Measurements from ENCODE around the gene P3H3.
"Not testable (repeated sequence)": the region's sequence is repeated elsewhere in the genome, so short reads cannot be mapped to it uniquely, and the experiment has no call there.

P3H3 gene

GRCh38 chr12:6843118-6843902, 15.1 kb downstream of the P3H3 start:
- DNase-seq (ENCODE audit: low read depth, low spot score), result no peak

- no peak for DNase-seq (ENCODE audit: low read depth, low spot score)
Measured at GRCh38 chr12:6845395-6845794, 17.2 kb downstream of the P3H3 start.

- no peak for DNase-seq (ENCODE audit: low read depth, low spot score)
Measured at GRCh38 chr12:6846316-6846869, 18.2 kb downstream of the P3H3 start.

- DNase-seq (ENCODE audit: low read depth, low spot score), result no peak
Measured at GRCh38 chr12:6847676-6848075, 19.5 kb downstream of the P3H3 start.

GRCh38 chr12:6849427-6849826, 21.2 kb downstream of the P3H3 start:
- no peak for DNase-seq (ENCODE audit: low read depth, low spot score)

GRCh38 chr12:6849976-6850560, 21.9 kb downstream of the P3H3 start:
- no peak for DNase-seq (ENCODE audit: low read depth, low spot score)

- DNase-seq (ENCODE audit: low read depth, low spot score), result no peak
Measured at GRCh38 chr12:6850796-6851152, 22.6 kb downstream of the P3H3 start.

GRCh38 chr12:6851153-6851920, 23.1 kb downstream of the P3H3 start, which contains the start of gene CDCA3:
Gene CDCA3, minus strand, starts transcription at chr12:6851286. Its CDS starts 334 bp downstream, at chr12:6850952.
- DNase-seq (ENCODE audit: low read depth, low spot score), result peak; percentile 92

GRCh38 chr12:6851921-6852650, 23.9 kb downstream of the P3H3 start, which contains the start of gene USP5:
Gene USP5, plus strand, starts transcription at chr12:6852150. Its CDS starts 30 bp downstream, at chr12:6852180.
- peak; percentile 99 for DNase-seq (ENCODE audit: low read depth, low spot score)

GRCh38 chr12:6852651-6853354, 24.6 kb downstream of the P3H3 start:
- no peak for DNase-seq (ENCODE audit: low read depth, low spot score)

- DNase-seq (ENCODE audit: low read depth, low spot score), result no peak
Measured at GRCh38 chr12:6853626-6854025, 25.4 kb downstream of the P3H3 start.

GRCh38 chr12:6854036-6854435, 25.8 kb downstream of the P3H3 start:
- no peak for DNase-seq (ENCODE audit: low read depth, low spot score)

GRCh38 chr12:6855322-6855721, 27.1 kb downstream of the P3H3 start:
- DNase-seq (ENCODE audit: low read depth, low spot score), result no peak

- DNase-seq (ENCODE audit: low read depth, low spot score), result no peak
Measured at GRCh38 chr12:6858799-6859198, 30.6 kb downstream of the P3H3 start.

GRCh38 chr12:6860116-6860515, 31.9 kb downstream of the P3H3 start:
- no peak for DNase-seq (ENCODE audit: low read depth, low spot score)

- DNase-seq (ENCODE audit: low read depth, low spot score), result no peak
Measured at GRCh38 chr12:6860942-6861341, 32.7 kb downstream of the P3H3 start.

- no peak for DNase-seq (ENCODE audit: low read depth, low spot score)
Measured at GRCh38 chr12:6861391-6861790, 33.2 kb downstream of the P3H3 start.

GRCh38 chr12:6863033-6863432, 34.8 kb downstream of the P3H3 start:
- DNase-seq (ENCODE audit: low read depth, low spot score), result no peak

- no peak for DNase-seq (ENCODE audit: low read depth, low spot score)
Measured at GRCh38 chr12:6863586-6864321, 35.5 kb downstream of the P3H3 start.

- DNase-seq (ENCODE audit: low read depth, low spot score), result not testable (repeated sequence)
Measured at GRCh38 chr12:6865307-6865706, 37.1 kb downstream of the P3H3 start.
